Trophoblast cell (in vitro differentiated cells and primary cell): ENCODE data around the gene AMPH.

Experiments used
- DNase-seq, 2 donors: peaks; one replicate each; pipeline ENCODE4 v3.0.0-alpha.2; 2016
- H2AFZ ChIP-seq: 2 replicates; pipeline ENCODE4 v1.6.1; 2013; ENCODE audit warnings: low read length, moderate library complexity, mild to moderate bottlenecking; ENCODE audit not compliant: insufficient read depth, poor library complexity
- H2AK5ac ChIP-seq: 2 replicates; pipeline ENCODE4 v1.6.1; 2013; ENCODE audit warnings: mild to moderate bottlenecking, low read length
- H2BK120ac ChIP-seq: 2 replicates; pipeline ENCODE4 v1.6.1; 2013; ENCODE audit warnings: low read length, mild to moderate bottlenecking, moderate library complexity; ENCODE audit not compliant: insufficient read depth, poor library complexity
- H2BK12ac ChIP-seq: 2 replicates; pipeline ENCODE4 v1.6.1; 2013; ENCODE audit warnings: mild to moderate bottlenecking, low read length, moderate library complexity
- H2BK5ac ChIP-seq: 2 replicates; pipeline ENCODE4 v1.6.1; 2013; ENCODE audit warnings: low read length, low read depth, moderate library complexity, mild to moderate bottlenecking; ENCODE audit not compliant: poor library complexity
- H3K14ac ChIP-seq: 2 replicates; pipeline ENCODE4 v1.6.1; 2013; ENCODE audit warnings: mild to moderate bottlenecking, low read length
- H3K18ac ChIP-seq: 2 replicates; pipeline ENCODE4 v1.6.1; 2013; ENCODE audit warnings: mild to moderate bottlenecking, low read length
- H3K23ac ChIP-seq: 2 replicates; pipeline ENCODE4 v1.6.1; 2013; ENCODE audit warnings: low read length
- H3K27ac ChIP-seq: 2 replicates; pipeline ENCODE4 v1.5.1; 2013; ENCODE audit warnings: low read depth, mild to moderate bottlenecking, inconsistent platforms, low read length, moderate library complexity
- H3K27me3 ChIP-seq: 2 replicates; pipeline ENCODE4 v1.6.1; 2013; ENCODE audit warnings: inconsistent platforms, mild to moderate bottlenecking, low read length, moderate library complexity; ENCODE audit not compliant: insufficient read depth
- H3K36me3 ChIP-seq, 2 experiments: 1 replicate in 1 of 2; 2 replicates in 1 of 2; pipeline ENCODE4 v1.6.1; 2013; ENCODE audit warnings: low read length in 2 of 2, mild to moderate bottlenecking in 2 of 2, moderate library complexity in 1 of 2; ENCODE audit not compliant: insufficient read depth in 2 of 2, control insufficient read depth in 1 of 2
- H3K4ac ChIP-seq: 2 replicates; pipeline ENCODE4 v1.6.1; 2013; ENCODE audit warnings: low read depth, mild to moderate bottlenecking, low read length, moderate library complexity
- H3K4me1 ChIP-seq, 2 experiments: 1 replicate in 1 of 2; 2 replicates in 1 of 2; pipeline ENCODE4 v1.6.1; 2013; ENCODE audit warnings: low read length in 2 of 2, mild to moderate bottlenecking in 2 of 2, moderate library complexity in 1 of 2; ENCODE audit not compliant: insufficient read depth in 2 of 2, control insufficient read depth in 1 of 2
- H3K4me2 ChIP-seq: 2 replicates; pipeline ENCODE4 v1.6.1; 2013; ENCODE audit warnings: inconsistent platforms, mild to moderate bottlenecking, low read length, moderate library complexity
- H3K4me3 ChIP-seq: 2 replicates; pipeline ENCODE4 v1.5.1; 2013; ENCODE audit warnings: mild to moderate bottlenecking, low read depth, low read length, inconsistent platforms
- H3K79me1 ChIP-seq: one replicate; pipeline ENCODE4 v1.6.1; 2013; ENCODE audit warnings: low read length
- H3K79me2 ChIP-seq: 2 replicates; pipeline ENCODE4 v1.6.1; 2013; ENCODE audit warnings: low read length, mild to moderate bottlenecking; ENCODE audit not compliant: control insufficient read depth, insufficient read depth, poor library complexity
- H3K9ac ChIP-seq: 2 replicates; pipeline ENCODE4 v1.6.1; 2013; ENCODE audit warnings: mild to moderate bottlenecking, low read length
- H3K9me3 ChIP-seq: 2 replicates; pipeline ENCODE4 v1.6.1; 2013; ENCODE audit warnings: low read depth, mild to moderate bottlenecking, control low read depth, inconsistent platforms, low read length; ENCODE audit not compliant: insufficient read depth
- H4K12ac ChIP-seq: 2 replicates; pipeline ENCODE4 v1.6.1; 2013; ENCODE audit warnings: low read depth, mild to moderate bottlenecking, low read length, moderate library complexity
- H4K8ac ChIP-seq: 2 replicates; pipeline ENCODE4 v1.6.1; 2013; ENCODE audit warnings: low read depth, mild to moderate bottlenecking, low read length, moderate library complexity
- H4K91ac ChIP-seq: one replicate; pipeline ENCODE4 v1.6.1; 2013; ENCODE audit warnings: low read depth, mild to moderate bottlenecking, low read length, moderate library complexity
- WGBS: extraction: QIAGEN DNeasy Blood & Tissue Kit; methylation state at CpG from one replicate; pipeline ENCODE4 v1.1.7; 2013; ENCODE audit warnings: missing lambda C conversion rate; ENCODE audit not compliant: insufficient read length, insufficient coverage; ENCODE audit errors: extremely low coverage; 5-methylcytosine and 5-hydroxymethylcytosine counted together

The AMPH gene

DNA sequence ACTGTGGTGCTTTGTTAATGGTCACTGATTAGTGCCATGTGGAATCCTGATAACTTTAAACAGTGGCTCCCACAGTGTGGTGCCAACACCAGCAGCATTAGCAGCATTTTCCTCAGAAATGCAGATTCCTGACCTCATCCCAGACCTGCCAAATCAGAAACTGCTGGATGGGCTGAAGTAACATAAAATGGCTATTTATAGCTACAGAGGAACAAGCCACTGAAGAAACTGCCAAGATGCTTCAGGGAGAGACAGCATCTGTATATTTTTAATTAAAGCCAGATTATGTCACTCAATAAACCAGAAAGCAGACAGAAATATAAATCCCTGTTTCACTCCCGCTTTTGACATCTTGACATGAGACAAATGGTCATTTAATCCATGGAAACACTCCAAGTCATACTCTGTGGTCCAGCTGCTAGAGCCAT lies 178.5 kb downstream of the AMPH start:
- WGBS = no CpG with 5 or more reads among the region's 1 CpG
- Histone ChIP-seq H2BK12ac (no peak overlapping the region), H3K79me2 (no peaks in the 10 kb centered on the region)

GRCh38 chr7:38451840-38452239 lies 179.3 kb downstream of the AMPH start:
- Histone ChIP-seq H3K4me1 (no peaks in the 10 kb centered on the region), H3K9ac (no peak overlapping the region), H4K8ac (no peak overlapping the region), H2BK5ac (no peak overlapping the region), H2BK120ac (no peak overlapping the region), H3K4me2 (no peak overlapping the region), H3K27me3 (no peaks in the 10 kb centered on the region), H3K4ac (no peak overlapping the region), H4K91ac (no peak overlapping the region), H2AFZ (no peak overlapping the region), H3K18ac (no peak overlapping the region), H4K12ac (no peak overlapping the region), H3K4me3 (no peak overlapping the region), H3K79me1 (no peaks in the 10 kb centered on the region), H3K27ac (no peak overlapping the region), H3K36me3 (no peaks in the 10 kb centered on the region), H3K14ac (no peak overlapping the region), H2AK5ac (no peak overlapping the region), H2BK12ac (no peak overlapping the region), H3K79me2 (no peaks in the 10 kb centered on the region), H3K23ac (no peak overlapping the region), H3K9me3 (no peaks in the 10 kb centered on the region)
- peak in 1 of 2 donors; percentile 18 for DNase-seq
- no CpG with 5 or more reads among the region's 2 CpGs for WGBS

More for the DNA sequence above, 178.5 kb downstream of the AMPH start:
- H3K36me3 ChIP-seq = no peaks in the 10 kb centered on the region
- H4K8ac ChIP-seq = no peak overlapping the region
- no peaks in the 10 kb centered on the region for H3K9me3 ChIP-seq
- no peak overlapping the region for H4K91ac ChIP-seq
- H2AK5ac ChIP-seq = no peak overlapping the region
- H3K4me2 ChIP-seq = no peak overlapping the region
- no peak overlapping the region for H2BK5ac ChIP-seq
- no peaks in the 10 kb centered on the region for H3K79me1 ChIP-seq
- no peak overlapping the region for H3K18ac ChIP-seq
- H2BK120ac ChIP-seq = no peak overlapping the region
- H3K4me1 ChIP-seq = no peaks in the 10 kb centered on the region
- no peak overlapping the region for H3K14ac ChIP-seq
- H3K27me3 ChIP-seq = no peaks in the 10 kb centered on the region
- DNase-seq = no peak
- no peak overlapping the region for H4K12ac ChIP-seq
- no peak overlapping the region for H3K4ac ChIP-seq
- H3K23ac ChIP-seq = no peak overlapping the region
- H3K9ac ChIP-seq = no peak overlapping the region
- no peak overlapping the region for H2AFZ ChIP-seq
- H3K27ac ChIP-seq = no peak overlapping the region
- no peak overlapping the region for H3K4me3 ChIP-seq

DNA sequence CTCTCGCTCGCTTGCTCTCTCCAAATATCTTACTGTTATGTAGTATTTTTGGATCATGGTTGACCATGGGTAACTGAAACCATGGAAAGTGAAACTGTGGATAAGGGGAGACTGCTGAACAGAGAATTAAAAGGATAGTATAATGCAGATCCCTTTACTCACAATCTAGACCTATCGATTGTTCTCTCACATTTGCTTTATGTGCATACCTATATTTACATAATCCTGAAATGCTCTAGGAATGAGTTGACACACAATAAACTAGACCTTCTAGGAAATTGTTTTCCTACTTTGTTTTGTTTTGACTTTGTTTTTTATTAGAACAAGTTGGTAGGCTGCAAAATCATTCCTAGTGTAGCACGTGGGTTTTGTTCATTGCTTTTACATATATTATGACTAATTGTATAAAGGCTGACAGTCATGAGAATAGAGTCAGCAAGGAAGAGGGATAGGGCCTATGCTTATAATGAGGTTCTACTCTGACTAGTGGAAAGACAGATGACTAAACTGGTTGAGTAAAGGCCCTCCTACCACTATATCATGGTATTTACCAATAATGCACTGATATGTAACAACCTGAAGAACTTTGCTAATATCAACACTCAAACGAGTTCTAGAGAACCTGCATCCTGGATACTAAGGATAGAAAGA lies 182.5 kb downstream of the AMPH start:
- Histone ChIP-seq H3K79me1 (no peaks in the 10 kb centered on the region), H2AFZ (no peak overlapping the region), H4K8ac (no peak overlapping the region), H4K91ac (no peak overlapping the region), H3K27me3 (no peaks in the 10 kb centered on the region), H3K4me2 (no peak overlapping the region), H3K4me3 (no peak overlapping the region), H2AK5ac (no peak overlapping the region), H3K14ac (no peak overlapping the region), H3K4me1 (no peaks in the 10 kb centered on the region), H3K4ac (no peak overlapping the region), H3K36me3 (no peaks in the 10 kb centered on the region), H3K9ac (no peak overlapping the region), H2BK5ac (no peak overlapping the region), H3K9me3 (no peaks in the 10 kb centered on the region), H3K79me2 (no peaks in the 10 kb centered on the region), H2BK12ac (no peak overlapping the region), H3K18ac (no peak overlapping the region), H4K12ac (no peak overlapping the region), H2BK120ac (no peak overlapping the region), H3K23ac (no peak overlapping the region), H3K27ac (no peak overlapping the region)
- no CpG with 5 or more reads among the region's 5 CpGs for WGBS
- no peak for DNase-seq

DNA sequence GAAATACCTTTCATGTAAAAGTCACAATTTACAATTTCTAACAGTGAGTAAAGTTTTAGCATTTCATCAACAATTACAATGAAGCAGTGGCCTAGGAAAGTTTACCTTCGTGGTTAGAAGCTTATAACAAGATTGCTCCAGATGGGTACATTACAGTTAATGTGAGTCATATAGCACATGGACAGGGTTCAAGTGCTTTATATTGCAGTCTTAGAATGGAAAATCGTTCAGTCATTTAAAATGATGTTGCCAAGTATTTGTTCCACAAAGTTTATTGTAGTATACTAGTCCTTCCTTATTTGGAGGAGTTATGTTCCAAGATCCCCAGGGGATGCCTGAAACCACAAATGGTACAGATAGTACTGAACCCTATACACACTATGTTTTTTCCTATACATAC lies 183.1 kb downstream of the AMPH start:
- no peaks in the 10 kb centered on the region for H3K36me3 ChIP-seq
- H2BK120ac ChIP-seq = no peak overlapping the region
- H3K79me1 ChIP-seq = no peaks in the 10 kb centered on the region
- no peak overlapping the region for H3K4ac ChIP-seq
- H3K79me2 ChIP-seq = no peaks in the 10 kb centered on the region
- no peak overlapping the region for H3K14ac ChIP-seq
- H2BK5ac ChIP-seq = no peak overlapping the region
- DNase-seq = no peak
- WGBS = no CpG with 5 or more reads among the region's 2 CpGs
- H3K4me3 ChIP-seq = no peak overlapping the region
- no peak overlapping the region for H4K12ac ChIP-seq
- H3K27me3 ChIP-seq = no peaks in the 10 kb centered on the region
- H4K91ac ChIP-seq = no peak overlapping the region
- no peak overlapping the region for H2AFZ ChIP-seq
- H3K27ac ChIP-seq = no peak overlapping the region
- no peak overlapping the region for H3K9ac ChIP-seq
- no peak overlapping the region for H4K8ac ChIP-seq
- H3K4me2 ChIP-seq = no peak overlapping the region
- H2BK12ac ChIP-seq = no peak overlapping the region
- no peaks in the 10 kb centered on the region for H3K4me1 ChIP-seq
- H3K18ac ChIP-seq = no peak overlapping the region
- H3K23ac ChIP-seq = no peak overlapping the region
- H2AK5ac ChIP-seq = no peak overlapping the region
- no peaks in the 10 kb centered on the region for H3K9me3 ChIP-seq
